Liver (tissue), 9 donors: ENCODE data around the gene GPX7. TPM values are rescaled to one million over a fixed set of nuclear protein-coding genes. Genes with fewer than 3 reads are reported as not detected.

Experiments
- DNase-seq: peaks from one replicate; pipeline ENCODE4 v3.0.0-alpha.2; 2017; ENCODE audit warnings: low spot score
- H3K27ac ChIP-seq, 2 donors: one replicate each; pipeline ENCODE4 v1.7.0; 2013; ENCODE audit warnings: inconsistent platforms in 2 of 2, low read length in 2 of 2, control low read depth in 1 of 2, low read depth in 1 of 2, mild to moderate bottlenecking in 1 of 2
- H3K27me3 ChIP-seq, 4 donors: one replicate each; pipeline versions ENCODE4 v1.6.1 to v1.7.0; 2013; ENCODE audit warnings: low read length in 3 of 4, inconsistent platforms in 1 of 4, mild to moderate bottlenecking in 1 of 4, moderate library complexity in 1 of 4; ENCODE audit not compliant: control insufficient read depth in 4 of 4, insufficient read depth in 4 of 4
- H3K36me3 ChIP-seq, 4 donors: one replicate each; pipeline versions ENCODE4 v1.6.1 to v1.7.0; 2013; ENCODE audit warnings: low read length in 3 of 4, mild to moderate bottlenecking in 3 of 4, low read depth in 1 of 4, moderate library complexity in 1 of 4; ENCODE audit not compliant: control insufficient read depth in 4 of 4, insufficient read depth in 3 of 4
- H3K4me1 ChIP-seq, 4 donors: one replicate each; pipeline versions ENCODE4 v1.6.1 to v1.7.0; 2013; ENCODE audit warnings: low read length in 3 of 4, mild to moderate bottlenecking in 3 of 4, moderate library complexity in 1 of 4; ENCODE audit not compliant: control insufficient read depth in 4 of 4, insufficient read depth in 4 of 4
- H3K4me3 ChIP-seq, 3 donors: one replicate each; pipeline versions ENCODE4 v1.6.1 to v1.7.0; 2013; ENCODE audit warnings: low read length in 3 of 3, control low read depth in 1 of 3, low read depth in 1 of 3, mild to moderate bottlenecking in 1 of 3
- H3K9ac ChIP-seq, 2 donors: one replicate each; pipeline ENCODE4 v1.7.0; 2013; ENCODE audit warnings: low read length in 2 of 2, mild to moderate bottlenecking in 2 of 2, moderate library complexity in 2 of 2, control low read depth in 1 of 2, low read depth in 1 of 2
- H3K9me3 ChIP-seq, 4 donors: one replicate each; pipeline versions ENCODE4 v1.6.1 to v1.7.0; 2013; ENCODE audit warnings: low read length in 3 of 4; ENCODE audit not compliant: control insufficient read depth in 4 of 4
- ATF3 ChIP-seq: IDR thresholded peaks from 2 replicates; pipeline ENCODE4 v1.6.1; 2016; ENCODE audit warnings: antibody characterized with exemption
- CTCF ChIP-seq: fragments of 150-350 bp; IDR thresholded peaks from 2 replicates; pipeline ENCODE4 v1.5.1; 2017; ENCODE audit warnings: improper control_type of control experiment, low read depth, low read length; ENCODE audit not compliant: missing input control
- EGR1 ChIP-seq, 2 donors: IDR thresholded peaks; 2 replicates each; pipeline ENCODE4 v1.6.1; 2016 to 2018; ENCODE audit warnings: antibody characterized with exemption in 2 of 2, low read depth in 2 of 2
- FOXA1 ChIP-seq: IDR thresholded peaks from 2 replicates; pipeline ENCODE4 v1.6.1; 2016; ENCODE audit warnings: antibody characterized with exemption
- GABPA ChIP-seq, 2 donors: IDR thresholded peaks in 1 of 2; conservative IDR thresholded peaks in 1 of 2; 2 replicates each; pipeline ENCODE4 v1.6.1; 2016; ENCODE audit warnings: antibody characterized with exemption in 2 of 2, mild to moderate bottlenecking in 1 of 2, moderate library complexity in 1 of 2
- HNF4A ChIP-seq, 2 donors: conservative IDR thresholded peaks; 2 replicates each; pipeline ENCODE4 v1.6.1; 2016; ENCODE audit warnings: antibody characterized with exemption in 2 of 2, mild to moderate bottlenecking in 2 of 2
- JUND ChIP-seq, 2 donors: IDR thresholded peaks; 2 replicates each; pipeline ENCODE4 v1.6.1; 2016; ENCODE audit warnings: antibody characterized with exemption in 2 of 2
- MAX ChIP-seq: IDR thresholded peaks from 2 replicates; pipeline ENCODE4 v1.6.1; 2016; ENCODE audit warnings: antibody characterized with exemption
- NR2F2 ChIP-seq: IDR thresholded peaks from 2 replicates; pipeline ENCODE4 v1.6.1; 2016; ENCODE audit warnings: antibody characterized with exemption
- RAD21 ChIP-seq, 2 donors: IDR thresholded peaks; 2 replicates each; pipeline ENCODE4 v1.6.1; 2016; ENCODE audit warnings: antibody characterized with exemption in 2 of 2, mild to moderate bottlenecking in 2 of 2
- REST ChIP-seq: IDR thresholded peaks from 2 replicates; pipeline ENCODE4 v1.6.1; 2016; ENCODE audit warnings: antibody characterized with exemption, mild to moderate bottlenecking
- RXRA ChIP-seq, 2 donors: IDR thresholded peaks; 2 replicates each; pipeline ENCODE4 v1.6.1; 2017 to 2018; ENCODE audit warnings: antibody characterized with exemption in 2 of 2, mild to moderate bottlenecking in 1 of 2
- SP1 ChIP-seq: IDR thresholded peaks from 2 replicates; pipeline ENCODE4 v1.6.1; 2018; ENCODE audit warnings: antibody characterized with exemption, mild to moderate bottlenecking
- YY1 ChIP-seq: IDR thresholded peaks from 2 replicates; pipeline ENCODE4 v1.6.1; 2016; ENCODE audit warnings: antibody characterized with exemption, mild to moderate bottlenecking
- ZBTB33 ChIP-seq: IDR thresholded peaks from 2 replicates; pipeline ENCODE4 v1.6.1; 2016; ENCODE audit warnings: antibody characterized with exemption
- WGBS: extraction: QIAGEN DNeasy Blood & Tissue Kit; methylation state at CpG from one replicate; pipeline ENCODE4 v1.1.7; 2013; 5-methylcytosine and 5-hydroxymethylcytosine counted together
- polyA plus RNA-seq, 2 donors: library from polyadenylated mRNA; stranded (reverse) in 1 of 2; unstranded in 1 of 2; fragments of 200-250 nt in 1 of 2; fragments of >200 nt in 1 of 2; fragmentation: Nextera tagmentation in 1 of 2; extraction: Ambion mirVana in 1 of 2; gene quantifications; one replicate each; pipeline versions ENCODE4 v1.2.1 to v1.2.3, GENCODE V29; 2013 to 2015
- total RNA-seq, 2 donors: library from RNA; depleted of rRNA; stranded (reverse); fragments of >200 nt; gene quantifications; one replicate each; pipeline ENCODE4 v1.2.3, GENCODE V29; 2014
- donor health status: healthy.
- donor health status: healthy.
- donor health status: healthy.
- donor health status: healthy.
- donor health status: healthy.

The GPX7 gene
- total and polyA plus RNA-seq, 4 donors: 3.9 to 33.0 (median 5.8) TPM

GRCh38 chr1:52592637-52593323 lies 9.4 kb upstream of the GPX7 start:
- Histone ChIP-seq H3K27ac (no peak overlapping the region), H3K9ac (no peak overlapping the region), H3K4me3 (no peak overlapping the region), H3K9me3 (no peaks in the 10 kb centered on the region), H3K4me1 (no peaks in the 10 kb centered on the region), H3K27me3 (no peaks in the 10 kb centered on the region), H3K36me3 (no peaks in the 10 kb centered on the region)
- DNase-seq: no peak
- TF ChIP-seq ATF3 (no peak), JUND (IDR thresholded peaks at IDR 0.05) (no peak), NR2F2 (no peak), CTCF (no peak), EGR1 (IDR thresholded peaks at IDR 0.05; ENCODE audit: low read depth in 2 of 2) (no peak), YY1 (no peak), RXRA (IDR thresholded peaks at IDR 0.05) (no peak)
- 93% methylated on average over 5 of the region's 5 CpGs for WGBS

- H3K9me3 ChIP-seq: no peaks in the 10 kb centered on the region
- H3K27ac ChIP-seq: no peak overlapping the region
- H3K9ac ChIP-seq: no peak overlapping the region
Observed at GRCh38 chr1:52593495-52593894, 8.7 kb upstream of the GPX7 start.

More at GRCh38 chr1:52593495-52593894, 8.7 kb upstream of the GPX7 start:
- Histone ChIP-seq H3K36me3 (no peaks in the 10 kb centered on the region), H3K4me3 (no peak overlapping the region), H3K27me3 (no peaks in the 10 kb centered on the region), H3K4me1 (no peaks in the 10 kb centered on the region)
- TF ChIP-seq HNF4A (conservative IDR thresholded peaks at IDR 0.05) (no peak), SP1 (no peak), ZBTB33 (no peak), RAD21 (IDR thresholded peaks at IDR 0.05) (no peak), JUND (IDR thresholded peaks at IDR 0.05) (no peak), GABPA (IDR thresholded peaks at IDR 0.05 in 1 of 2, conservative IDR thresholded peaks at IDR 0.05 in 1 of 2) (no peak), FOXA1 (no peak), NR2F2 (no peak), MAX (no peak), EGR1 (IDR thresholded peaks at IDR 0.05; ENCODE audit: low read depth in 2 of 2) (no peak), RXRA (IDR thresholded peaks at IDR 0.05) (no peak), ATF3 (no peak), REST (no peak)
- 94% methylated on average over 1 of the region's 1 CpG for WGBS
- no peak for DNase-seq
